BLaER1 (cell line): ENCODE data around the gene SGTA.

Experiments
- H3K27ac ChIP-seq: shearing (Covaris generic); formaldehyde crosslinking; 2 replicates; pipeline ENCODE4 v1.8.1; 2022
- H3K27me3 ChIP-seq: shearing (Covaris generic); formaldehyde crosslinking; 2 replicates; pipeline ENCODE4 v1.8.1; 2022
- H3K36me3 ChIP-seq: shearing (Covaris generic); formaldehyde crosslinking; 2 replicates; pipeline ENCODE4 v1.8.1; 2022
- H3K4me1 ChIP-seq: shearing (Covaris generic); formaldehyde crosslinking; 2 replicates; pipeline ENCODE4 v1.8.1; 2022
- H3K4me2 ChIP-seq: shearing (Covaris generic); formaldehyde crosslinking; 2 replicates; pipeline ENCODE4 v1.8.1; 2022
- H3K4me3 ChIP-seq: shearing (Covaris generic); formaldehyde crosslinking; 2 replicates; pipeline ENCODE4 v1.8.1; 2022
- H3K9ac ChIP-seq: shearing (Covaris generic); formaldehyde crosslinking; 2 replicates; pipeline ENCODE4 v1.8.1; 2022
- H3K9me3 ChIP-seq: shearing (Covaris generic); formaldehyde crosslinking; 2 replicates; pipeline ENCODE4 v1.8.1; 2022
- H4K20me1 ChIP-seq: shearing (Covaris generic); formaldehyde crosslinking; 2 replicates; pipeline ENCODE4 v1.8.1; 2022
- Cebpa-rat ChIP-seq: shearing (Covaris generic); IDR thresholded peaks from 2 replicates; pipeline ENCODE4 v1.8.1; 2022

Gene SGTA

GRCh38 chr19:2816641-2817040, 33.6 kb upstream of the SGTA start:
- Histone ChIP-seq H4K20me1 (no peaks in the 10 kb centered on the region), H3K9ac (no peak overlapping the region), H3K27me3 (no peaks in the 10 kb centered on the region), H3K36me3 (peaks cover 49% of the 10 kb centered on the region), H3K4me3 (no peak overlapping the region), H3K4me1 (peaks cover 36% of the 10 kb centered on the region), H3K9me3 (no peaks in the 10 kb centered on the region), H3K4me2 (no peak overlapping the region), H3K27ac (no peak overlapping the region)
- TF ChIP-seq Cebpa-rat, result no peak

- Histone ChIP-seq H3K4me1 (peaks cover 40% of the 10 kb centered on the region), H3K27me3 (no peaks in the 10 kb centered on the region), H3K9me3 (no peaks in the 10 kb centered on the region), H3K9ac (no peak overlapping the region), H3K36me3 (peaks cover 56% of the 10 kb centered on the region), H3K27ac (no peak overlapping the region), H4K20me1 (peaks cover 5% of the 10 kb centered on the region; the same call in 1 of the 2 replicates), H3K4me2 (no peak overlapping the region), H3K4me3 (no peak overlapping the region)
- no peak for TF ChIP-seq Cebpa-rat
Observed at GRCh38 chr19:2815923-2816322, 32.9 kb upstream of the SGTA start.

GRCh38 chr19:2815191-2815614, 32.1 kb upstream of the SGTA start:
- H4K20me1 ChIP-seq, result peaks cover 12% of the 10 kb centered on the region
- peaks cover 57% of the 10 kb centered on the region for H3K36me3 ChIP-seq
- H3K4me1 ChIP-seq, result peaks cover 40% of the 10 kb centered on the region
- H3K4me2 ChIP-seq, result no peak overlapping the region
- no peaks in the 10 kb centered on the region for H3K9me3 ChIP-seq
- no peak overlapping the region for H3K9ac ChIP-seq
- no peak for TF ChIP-seq Cebpa-rat
- H3K27ac ChIP-seq, result 0 out of 2 replicates have a peak overlapping the region, but pooled peaks have one; percentile 30
- H3K27me3 ChIP-seq, result no peaks in the 10 kb centered on the region
- H3K4me3 ChIP-seq, result no peak overlapping the region

- no peak for TF ChIP-seq Cebpa-rat
- peaks cover 20% of the 10 kb centered on the region for H4K20me1 ChIP-seq
- H3K4me1 ChIP-seq, result peaks cover 46% of the 10 kb centered on the region
- no peaks in the 10 kb centered on the region for H3K27me3 ChIP-seq
- no peak overlapping the region for H3K27ac ChIP-seq
- H3K4me2 ChIP-seq, result no peak overlapping the region
- peaks cover 62% of the 10 kb centered on the region for H3K36me3 ChIP-seq
- no peaks in the 10 kb centered on the region for H3K9me3 ChIP-seq
- H3K9ac ChIP-seq, result no peak overlapping the region
- no peak overlapping the region for H3K4me3 ChIP-seq
Observed at GRCh38 chr19:2814426-2814825, 31.4 kb upstream of the SGTA start.

GRCh38 chr19:2813235-2814160, 30.4 kb upstream of the SGTA start:
- no peak overlapping the region for H3K4me2 ChIP-seq
- peaks cover 71% of the 10 kb centered on the region for H3K36me3 ChIP-seq
- H3K9me3 ChIP-seq, result no peaks in the 10 kb centered on the region
- no peak overlapping the region for H3K9ac ChIP-seq
- no peaks in the 10 kb centered on the region for H3K27me3 ChIP-seq
- peaks cover 21% of the 10 kb centered on the region for H4K20me1 ChIP-seq
- H3K27ac ChIP-seq, result peak overlapping the region; percentile 42
- TF ChIP-seq Cebpa-rat, result no peak
- H3K4me3 ChIP-seq, result no peak overlapping the region
- H3K4me1 ChIP-seq, result peaks cover 47% of the 10 kb centered on the region

- peaks cover 21% of the 10 kb centered on the region for H4K20me1 ChIP-seq
- H3K27me3 ChIP-seq, result no peaks in the 10 kb centered on the region
- H3K27ac ChIP-seq, result peak overlapping the region; percentile 42
- no peak for TF ChIP-seq Cebpa-rat
- no peaks in the 10 kb centered on the region for H3K9me3 ChIP-seq
- peaks cover 56% of the 10 kb centered on the region for H3K4me1 ChIP-seq
- peak overlapping the region; percentile 83; the same call in 1 of the 2 replicates for H3K4me2 ChIP-seq
- no peak overlapping the region for H3K9ac ChIP-seq
- H3K36me3 ChIP-seq, result peaks cover 80% of the 10 kb centered on the region
- H3K4me3 ChIP-seq, result no peak overlapping the region
Observed at GRCh38 chr19:2812414-2813234, 29.6 kb upstream of the SGTA start.

GRCh38 chr19:2811735-2812413, 28.8 kb upstream of the SGTA start:
- no peak for TF ChIP-seq Cebpa-rat
- Histone ChIP-seq H3K27ac (peak overlapping the region; percentile 76), H3K4me2 (peak overlapping the region; percentile 83), H3K4me3 (no peak overlapping the region), H3K4me1 (peaks cover 63% of the 10 kb centered on the region), H3K9ac (no peak overlapping the region), H3K27me3 (no peaks in the 10 kb centered on the region), H3K9me3 (no peaks in the 10 kb centered on the region), H4K20me1 (peaks cover 21% of the 10 kb centered on the region), H3K36me3 (peaks cover 87% of the 10 kb centered on the region)

- no peak for TF ChIP-seq Cebpa-rat
- Histone ChIP-seq H3K4me1 (peaks cover 67% of the 10 kb centered on the region), H3K4me3 (no peak overlapping the region), H3K27me3 (no peaks in the 10 kb centered on the region), H3K4me2 (peak overlapping the region; percentile 83), H3K27ac (peak overlapping the region; percentile 76), H3K9me3 (no peaks in the 10 kb centered on the region), H4K20me1 (peaks cover 21% of the 10 kb centered on the region), H3K36me3 (peaks cover 89% of the 10 kb centered on the region), H3K9ac (0 out of 2 replicates have a peak overlapping the region, but pooled peaks have one; percentile 1)
Observed at GRCh38 chr19:2811221-2811722, 28.2 kb upstream of the SGTA start.
